Subcutaneous abdominal adipose tissue (tissue), 5 donors: ENCODE results near the gene ZBTB16.

Experiments
- H3K27ac ChIP-seq: one replicate; pipeline ENCODE4 v1.7.0; 2013; ENCODE audit warnings: low read depth, mild to moderate bottlenecking, inconsistent platforms, low read length, moderate library complexity
- H3K27me3 ChIP-seq, 5 donors: one replicate each; pipeline ENCODE4 v1.7.0; 2013; ENCODE audit warnings: low read length in 5 of 5, inconsistent platforms in 1 of 5; ENCODE audit not compliant: control insufficient read depth in 5 of 5, insufficient read depth in 4 of 5
- H3K36me3 ChIP-seq, 5 donors: one replicate each; pipeline ENCODE4 v1.7.0; 2013; ENCODE audit warnings: low read length in 5 of 5; ENCODE audit not compliant: control insufficient read depth in 5 of 5, insufficient read depth in 5 of 5
- H3K4me1 ChIP-seq, 5 donors: one replicate each; pipeline ENCODE4 v1.7.0; 2013; ENCODE audit warnings: low read length in 5 of 5, mild to moderate bottlenecking in 3 of 5, moderate library complexity in 1 of 5; ENCODE audit not compliant: control insufficient read depth in 5 of 5, insufficient read depth in 5 of 5
- H3K4me3 ChIP-seq, 5 donors: one replicate each; pipeline ENCODE4 v1.7.0; 2013; ENCODE audit warnings: low read length in 5 of 5, low read depth in 1 of 5
- H3K9ac ChIP-seq, 5 donors: one replicate each; pipeline ENCODE4 v1.7.0; 2013; ENCODE audit warnings: low read length in 5 of 5, mild to moderate bottlenecking in 4 of 5, moderate library complexity in 3 of 5
- H3K9me3 ChIP-seq, 5 donors: one replicate each; pipeline ENCODE4 v1.7.0; 2013; ENCODE audit warnings: low read length in 5 of 5; ENCODE audit not compliant: control insufficient read depth in 5 of 5
- donor health status: healthy.
- donor health status: healthy.
- donor health status: healthy.
- donor health status: healthy.
- donor health status: healthy.

Gene ZBTB16

GRCh38 chr11:114173843-114174242 is 114.3 kb downstream of the ZBTB16 start:
- Histone ChIP-seq H3K27me3 (no peaks in the 10 kb centered on the region), H3K9ac (no peak overlapping the region), H3K36me3 (peaks cover 0 to 7% (median 3%) of the 10 kb centered on the region in 5 donors), H3K27ac (peak overlapping the region; percentile 74), H3K4me1 (peaks cover 26 to 92% (median 67%) of the 10 kb centered on the region in 5 donors), H3K9me3 (no peaks in the 10 kb centered on the region), H3K4me3 (no peak overlapping the region)

- H3K9me3 ChIP-seq = no peaks in the 10 kb centered on the region
- peaks cover 25 to 91% (median 67%) of the 10 kb centered on the region in 5 donors for H3K4me1 ChIP-seq
- no peak overlapping the region for H3K27ac ChIP-seq
- no peak overlapping the region for H3K9ac ChIP-seq
- H3K36me3 ChIP-seq = peaks cover 0 to 7% (median 3%) of the 10 kb centered on the region in 5 donors
- no peaks in the 10 kb centered on the region for H3K27me3 ChIP-seq
- H3K4me3 ChIP-seq = no peak overlapping the region
Observed at GRCh38 chr11:114174712-114175495, 115.4 kb downstream of the ZBTB16 start.

GRCh38 chr11:114175706-114176105 is 116.2 kb downstream of the ZBTB16 start:
- Histone ChIP-seq H3K27me3 (no peaks in the 10 kb centered on the region), H3K4me3 (no peak overlapping the region), H3K9me3 (no peaks in the 10 kb centered on the region), H3K9ac (no peak overlapping the region), H3K36me3 (peaks cover 0 to 7% (median 3%) of the 10 kb centered on the region in 5 donors), H3K27ac (no peak overlapping the region), H3K4me1 (peaks cover 32 to 91% (median 67%) of the 10 kb centered on the region in 5 donors)

DNA sequence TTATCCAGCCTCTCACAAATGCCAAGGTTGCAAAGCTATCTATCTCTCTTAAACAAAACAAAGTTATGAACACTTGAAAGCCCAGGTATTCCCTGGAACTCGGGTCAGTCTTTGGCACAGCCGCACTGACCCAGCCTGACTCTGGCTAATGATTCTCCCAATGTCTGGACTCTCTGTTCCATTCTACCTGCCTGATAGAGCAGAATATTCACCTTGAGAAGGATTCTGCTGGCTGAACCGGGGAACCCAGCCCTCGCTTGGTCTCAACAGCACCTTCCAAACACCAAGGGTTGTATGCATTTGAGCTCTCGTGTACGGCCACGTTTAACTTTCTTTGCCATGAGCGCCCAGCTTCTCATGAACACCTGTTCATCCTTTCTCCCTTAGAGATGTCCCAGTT is 116.8 kb downstream of the ZBTB16 start:
- Histone ChIP-seq H3K9ac (no peak overlapping the region), H3K9me3 (no peaks in the 10 kb centered on the region), H3K4me1 (peaks cover 29 to 89% (median 67%) of the 10 kb centered on the region in 5 donors), H3K4me3 (no peak overlapping the region), H3K27me3 (no peaks in the 10 kb centered on the region), H3K27ac (peak overlapping the region; percentile 12), H3K36me3 (peaks cover 0 to 9% (median 3%) of the 10 kb centered on the region in 5 donors)

DNA sequence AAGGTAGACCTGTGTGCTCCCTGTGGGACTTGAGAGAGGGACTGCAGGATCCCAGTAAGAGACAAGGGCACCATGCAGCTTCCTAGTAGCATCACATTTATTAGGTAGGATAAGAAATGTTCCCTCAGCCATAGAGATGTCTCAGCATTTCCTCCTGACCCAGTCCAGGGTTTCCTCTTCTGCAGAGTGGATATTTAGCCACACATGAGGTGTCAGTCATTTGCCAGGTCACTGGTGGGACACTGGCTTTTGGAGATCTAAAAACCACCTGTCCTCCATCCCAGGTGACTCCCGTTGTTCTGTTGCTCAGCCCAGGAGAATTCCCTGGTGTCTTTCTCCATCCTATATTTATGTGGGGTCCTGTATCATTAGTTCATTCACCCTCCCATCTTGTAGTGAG is 119.1 kb downstream of the ZBTB16 start:
- peak overlapping the region in 2 of 5 donors; percentile 17 to 51 for H3K4me3 ChIP-seq
- no peaks in the 10 kb centered on the region for H3K9me3 ChIP-seq
- H3K27ac ChIP-seq = peak overlapping the region; percentile 76
- H3K27me3 ChIP-seq = no peaks in the 10 kb centered on the region
- H3K9ac ChIP-seq = peak overlapping the region in 3 of 5 donors; percentile 2 to 33 (median 20)
- peaks cover 22 to 89% (median 66%) of the 10 kb centered on the region in 5 donors for H3K4me1 ChIP-seq
- peaks cover 0 to 5% (median under 1%) of the 10 kb centered on the region in 5 donors for H3K36me3 ChIP-seq

DNA sequence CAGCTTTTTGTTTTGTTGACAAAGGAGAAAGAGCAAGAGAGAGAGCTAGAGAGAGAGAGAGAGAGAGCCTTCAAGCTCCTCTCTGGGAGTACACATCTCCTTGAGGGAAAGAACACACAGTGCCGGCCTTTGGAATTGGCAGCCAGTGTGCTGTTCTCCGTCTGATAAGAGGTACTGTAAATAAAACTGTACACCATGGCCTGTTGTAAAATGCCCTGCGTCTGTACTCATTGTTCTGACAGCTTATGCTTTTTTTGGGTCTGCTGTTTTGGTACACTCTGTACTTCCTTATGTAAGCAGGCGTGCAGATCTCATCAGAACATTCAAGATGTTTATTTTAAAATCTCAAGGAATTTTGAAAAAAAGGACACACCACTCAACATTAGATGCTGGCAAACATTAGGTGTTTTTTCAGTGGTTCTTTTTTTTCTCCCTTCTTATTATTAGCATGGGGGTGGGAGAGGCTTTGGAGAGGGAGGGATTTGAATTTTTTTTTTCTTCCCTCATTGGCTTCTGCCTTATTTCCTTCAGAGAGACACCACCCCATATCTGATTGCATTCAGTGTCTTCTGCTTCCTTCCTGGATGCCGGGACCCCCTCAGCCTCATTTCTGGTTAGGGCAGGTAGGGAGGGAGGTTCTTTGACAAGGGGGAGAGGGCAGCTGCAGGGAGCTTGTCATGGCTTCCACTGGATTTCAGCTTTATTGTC is 119.9 kb downstream of the ZBTB16 start:
- Histone ChIP-seq H3K4me1 (peaks cover 22 to 84% (median 70%) of the 10 kb centered on the region in 5 donors), H3K36me3 (peaks cover 0 to 5% (median 2%) of the 10 kb centered on the region in 5 donors), H3K27ac (peak overlapping the region; percentile 76), H3K9ac (peak overlapping the region in 4 of 5 donors; percentile 45 to 70 (median 55)), H3K4me3 (peak overlapping the region; percentile 29 to 51 (median 33)), H3K27me3 (no peaks in the 10 kb centered on the region), H3K9me3 (no peaks in the 10 kb centered on the region)

DNA sequence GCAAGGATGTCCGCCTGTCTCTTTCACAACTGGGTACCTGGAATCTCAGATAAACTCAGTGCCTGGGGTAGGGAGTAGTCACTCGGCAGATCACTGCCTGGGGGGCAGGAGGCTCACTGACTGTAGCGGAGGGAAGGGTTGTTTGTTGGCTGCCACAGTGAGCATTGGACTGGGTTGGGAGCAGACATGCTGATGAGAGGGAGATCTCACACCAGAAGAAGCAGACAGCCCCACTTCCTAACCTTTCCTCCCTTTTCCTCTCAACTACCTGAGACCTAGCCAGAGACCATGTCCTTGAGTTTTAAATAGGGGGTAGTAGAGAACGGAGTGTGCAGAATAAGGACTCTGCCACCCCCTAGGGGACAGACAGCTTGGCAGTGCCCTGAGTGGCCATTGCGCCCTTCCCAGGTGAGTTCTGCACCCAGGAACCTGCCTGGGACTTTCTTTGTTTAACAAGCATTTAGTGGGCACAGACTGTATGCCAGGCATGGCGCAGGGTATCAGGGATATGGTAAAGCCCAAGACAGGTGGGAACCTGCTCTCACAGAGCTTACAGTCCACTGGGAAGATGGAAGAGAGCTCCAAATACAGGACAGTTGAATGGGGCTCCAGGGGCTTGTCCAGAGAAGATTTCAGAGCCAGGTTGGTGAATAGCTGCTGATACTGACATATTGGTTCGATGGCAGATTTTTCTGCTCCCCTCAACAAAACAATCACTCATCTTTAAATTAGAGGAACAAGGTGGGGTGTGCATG is 121.0 kb downstream of the ZBTB16 start:
- Histone ChIP-seq H3K9me3 (no peaks in the 10 kb centered on the region), H3K4me3 (peak overlapping the region; percentile 29 to 51 (median 33)), H3K4me1 (peaks cover 22 to 76% (median 69%) of the 10 kb centered on the region in 5 donors)

DNA sequence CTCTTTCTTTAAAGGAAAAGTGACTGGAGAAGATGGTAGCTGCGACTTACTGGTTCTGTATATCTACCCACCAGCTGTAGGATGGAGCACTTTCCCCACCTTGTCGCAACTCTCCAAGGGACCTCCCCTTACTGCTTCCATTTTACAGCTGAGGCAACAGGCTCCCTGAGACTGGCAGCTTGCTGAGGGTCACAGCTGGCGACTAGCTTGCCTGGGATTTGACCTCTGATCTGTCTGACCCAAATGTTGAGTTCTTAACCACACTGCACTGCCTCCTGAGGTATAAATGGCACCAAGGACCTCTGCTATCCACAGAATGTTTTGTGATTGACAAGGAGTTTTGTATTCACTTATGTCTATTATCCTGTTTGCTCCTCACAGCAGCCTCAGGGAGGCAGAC is 121.7 kb downstream of the ZBTB16 start:
- Histone ChIP-seq H3K9ac (no peak overlapping the region), H3K27ac (peak overlapping the region; percentile 76), H3K36me3 (peaks cover 0 to 8% (median 5%) of the 10 kb centered on the region in 5 donors), H3K9me3 (no peaks in the 10 kb centered on the region), H3K4me1 (peaks cover 22 to 73% (median 69%) of the 10 kb centered on the region in 5 donors), H3K27me3 (no peaks in the 10 kb centered on the region), H3K4me3 (no peak overlapping the region)

More for the DNA sequence above, 121.0 kb downstream of the ZBTB16 start:
- peaks cover 0 to 5% (median 2%) of the 10 kb centered on the region in 5 donors for H3K36me3 ChIP-seq
- peak overlapping the region; percentile 76 for H3K27ac ChIP-seq
- H3K27me3 ChIP-seq = no peaks in the 10 kb centered on the region
- H3K9ac ChIP-seq = peak overlapping the region; percentile 23 to 70 (median 53)

GRCh38 chr11:114181752-114182151 is 122.2 kb downstream of the ZBTB16 start:
- no peaks in the 10 kb centered on the region for H3K27me3 ChIP-seq
- H3K4me1 ChIP-seq = peaks cover 22 to 71% (median 69%) of the 10 kb centered on the region in 5 donors
- no peak overlapping the region for H3K4me3 ChIP-seq
- peaks cover 0 to 13% (median 7%) of the 10 kb centered on the region in 5 donors for H3K36me3 ChIP-seq
- H3K9me3 ChIP-seq = no peaks in the 10 kb centered on the region
- peak overlapping the region; percentile 41 for H3K27ac ChIP-seq
- no peak overlapping the region for H3K9ac ChIP-seq
